ENCODE data around the gene LAMTOR2.
"Not testable (repeated sequence)": the region's sequence is repeated elsewhere in the genome, so short reads cannot be mapped to it uniquely, and the experiment has no call there.

LAMTOR2 gene

GRCh38 chr1:156033011-156033410, 21.6 kb upstream of the LAMTOR2 start:
- no peak for TF ChIP-seq CTCF (IDR thresholded peaks at IDR 0.05; ENCODE audit: poor library complexity, severe bottlenecking)
- H3K4me3 ChIP-seq (ENCODE audit: severe bottlenecking), result no peak overlapping the region
- no peaks in the 10 kb centered on the region for H3K4me1 ChIP-seq (ENCODE audit: insufficient read depth, poor library complexity, severe bottlenecking)
- H3K9me3 ChIP-seq (ENCODE audit: severe bottlenecking), result no peaks in the 10 kb centered on the region
- H3K36me3 ChIP-seq (ENCODE audit: low read depth), result peaks cover 8% of the 10 kb centered on the region
- ATAC-seq (ENCODE audit: low read depth) (0 out of 3 replicates have a peak, but pooled peaks have one; percentile 38), DNase-seq (ENCODE audit: low spot score) (no peak)
- no peak overlapping the region for H3K27ac ChIP-seq (ENCODE audit: poor library complexity, severe bottlenecking)
- H3K27me3 ChIP-seq (ENCODE audit: insufficient read depth, poor library complexity, severe bottlenecking), result no peaks in the 10 kb centered on the region

- not testable (repeated sequence) for H3K27ac ChIP-seq (ENCODE audit: poor library complexity, severe bottlenecking); DNase-seq (ENCODE audit: low spot score); H3K9me3 ChIP-seq (ENCODE audit: severe bottlenecking); H3K27me3 ChIP-seq (ENCODE audit: insufficient read depth, poor library complexity, severe bottlenecking); H3K4me1 ChIP-seq (ENCODE audit: insufficient read depth, poor library complexity, severe bottlenecking); ATAC-seq (ENCODE audit: low read depth); H3K4me3 ChIP-seq (ENCODE audit: severe bottlenecking)
- peaks cover 25% of the 10 kb centered on the region for H3K36me3 ChIP-seq (ENCODE audit: low read depth)
Measured at GRCh38 chr1:156034991-156035390, 19.6 kb upstream of the LAMTOR2 start.

GRCh38 chr1:156042828-156043227, 11.8 kb upstream of the LAMTOR2 start:
- Histone ChIP-seq H3K4me1 (ENCODE audit: insufficient read depth, poor library complexity, severe bottlenecking) (no peaks in the 10 kb centered on the region), H3K4me3 (ENCODE audit: severe bottlenecking) (no peak overlapping the region), H3K9me3 (ENCODE audit: severe bottlenecking) (no peaks in the 10 kb centered on the region), H3K36me3 (ENCODE audit: low read depth) (peaks cover 52% of the 10 kb centered on the region), H3K27ac (ENCODE audit: poor library complexity, severe bottlenecking) (no peak overlapping the region), H3K27me3 (ENCODE audit: insufficient read depth, poor library complexity, severe bottlenecking) (no peaks in the 10 kb centered on the region)
- DNase-seq (ENCODE audit: low spot score), result no peak
- TF ChIP-seq CTCF (IDR thresholded peaks at IDR 0.05; ENCODE audit: poor library complexity, severe bottlenecking), result no peak
- ATAC-seq (ENCODE audit: low read depth), result no peak

GRCh38 chr1:156045076-156045475, 9.5 kb upstream of the LAMTOR2 start:
- ATAC-seq (ENCODE audit: low read depth) (no peak), DNase-seq (ENCODE audit: low spot score) (no peak)
- Histone ChIP-seq H3K36me3 (ENCODE audit: low read depth) (peaks cover 51% of the 10 kb centered on the region), H3K9me3 (ENCODE audit: severe bottlenecking) (no peaks in the 10 kb centered on the region), H3K4me3 (ENCODE audit: severe bottlenecking) (no peak overlapping the region), H3K4me1 (ENCODE audit: insufficient read depth, poor library complexity, severe bottlenecking) (no peaks in the 10 kb centered on the region), H3K27me3 (ENCODE audit: insufficient read depth, poor library complexity, severe bottlenecking) (no peaks in the 10 kb centered on the region), H3K27ac (ENCODE audit: poor library complexity, severe bottlenecking) (no peak overlapping the region)
- no peak for TF ChIP-seq CTCF (IDR thresholded peaks at IDR 0.05; ENCODE audit: poor library complexity, severe bottlenecking)

- Histone ChIP-seq H3K9me3 (ENCODE audit: severe bottlenecking) (no peaks in the 10 kb centered on the region), H3K27ac (ENCODE audit: poor library complexity, severe bottlenecking) (no peak overlapping the region), H3K36me3 (ENCODE audit: low read depth) (peaks cover 31% of the 10 kb centered on the region), H3K27me3 (ENCODE audit: insufficient read depth, poor library complexity, severe bottlenecking) (no peaks in the 10 kb centered on the region), H3K4me1 (ENCODE audit: insufficient read depth, poor library complexity, severe bottlenecking) (no peaks in the 10 kb centered on the region), H3K4me3 (ENCODE audit: severe bottlenecking) (no peak overlapping the region)
- no peak for DNase-seq (ENCODE audit: low spot score)
- no peak for ATAC-seq (ENCODE audit: low read depth)
- TF ChIP-seq CTCF (IDR thresholded peaks at IDR 0.05; ENCODE audit: poor library complexity, severe bottlenecking), result no peak
Measured at GRCh38 chr1:156048663-156049258, 5.8 kb upstream of the LAMTOR2 start.

Measured in RWPE2 (cell line).